ENCODE results near the gene RCBTB2. TPM values are rescaled to one million over a fixed set of nuclear protein-coding genes. Genes with fewer than 3 reads are reported as not detected.
"Not testable (repeated sequence)": the region's sequence is repeated elsewhere in the genome, so short reads cannot be mapped to it uniquely, and the experiment has no call there.

RCBTB2 gene
- 10 to 100 TPM; 54.9 to 60.6 (median 58.6) TPM for polyA plus RNA-seq (ENCODE audit: insufficient read length in 3 of 3)

GRCh38 chr13:48532506-48533499 lies at the start of gene RCBTB2:
Gene RCBTB2, minus strand, starts transcription at chr13:48533080. Its CDS starts 11,141 bp downstream, at chr13:48521939.
- peak; percentile 94 to 97 (median 97) for DNase-seq (ENCODE audit: low read depth in 3 of 3, low spot score in 2 of 3)

- DNase-seq (ENCODE audit: low read depth in 3 of 3, low spot score in 2 of 3) = no peak
Observed at GRCh38 chr13:48582084-48582483, 49.2 kb upstream of the RCBTB2 start.

GRCh38 chr13:48580896-48581295 lies 48.0 kb upstream of the RCBTB2 start:
- DNase-seq (ENCODE audit: low read depth in 3 of 3, low spot score in 2 of 3) = no peak

GRCh38 chr13:48580185-48580803 lies 47.4 kb upstream of the RCBTB2 start:
- peak in 2 of 3 donors; percentile 56 to 57 for DNase-seq (ENCODE audit: low read depth in 3 of 3, low spot score in 2 of 3)

- DNase-seq (ENCODE audit: low read depth in 3 of 3, low spot score in 2 of 3) = not testable (repeated sequence)
Observed at GRCh38 chr13:48579919-48580180, 47.0 kb upstream of the RCBTB2 start.

GRCh38 chr13:48579165-48579918 lies 46.5 kb upstream of the RCBTB2 start:
- no peak for DNase-seq (ENCODE audit: low read depth in 3 of 3, low spot score in 2 of 3)

- no peak for DNase-seq (ENCODE audit: low read depth in 3 of 3, low spot score in 2 of 3)
Observed at GRCh38 chr13:48578516-48579164, 45.8 kb upstream of the RCBTB2 start.

- DNase-seq (ENCODE audit: low read depth in 3 of 3, low spot score in 2 of 3) = no peak
Observed at GRCh38 chr13:48576448-48577010, 43.6 kb upstream of the RCBTB2 start.

GRCh38 chr13:48575031-48575430 lies 42.2 kb upstream of the RCBTB2 start:
- no peak for DNase-seq (ENCODE audit: low read depth in 3 of 3, low spot score in 2 of 3)

GRCh38 chr13:48574041-48574796 lies 41.3 kb upstream of the RCBTB2 start:
- DNase-seq (ENCODE audit: low read depth in 3 of 3, low spot score in 2 of 3) = no peak

GRCh38 chr13:48573213-48574007 lies 40.5 kb upstream of the RCBTB2 start:
- DNase-seq (ENCODE audit: low read depth in 3 of 3, low spot score in 2 of 3) = no peak

GRCh38 chr13:48571126-48571913 lies 38.4 kb upstream of the RCBTB2 start:
- DNase-seq (ENCODE audit: low read depth in 3 of 3, low spot score in 2 of 3) = peak in 1 of 3 donors; percentile 58

- DNase-seq (ENCODE audit: low read depth in 3 of 3, low spot score in 2 of 3) = no peak
Observed at GRCh38 chr13:48570216-48570828, 37.4 kb upstream of the RCBTB2 start.

- no peak for DNase-seq (ENCODE audit: low read depth in 3 of 3, low spot score in 2 of 3)
Observed at GRCh38 chr13:48569104-48569666, 36.3 kb upstream of the RCBTB2 start.

GRCh38 chr13:48568370-48569103 lies 35.7 kb upstream of the RCBTB2 start:
- DNase-seq (ENCODE audit: low read depth in 3 of 3, low spot score in 2 of 3) = no peak

- no peak for DNase-seq (ENCODE audit: low read depth in 3 of 3, low spot score in 2 of 3)
Observed at GRCh38 chr13:48567515-48568369, 34.9 kb upstream of the RCBTB2 start.
